ENCODE data around the gene PANK1. TPM values are rescaled to one million over a fixed set of nuclear protein-coding genes. Genes with fewer than 3 reads are reported as not detected.

The PANK1 gene
- total RNA-seq, 1 donor from 2014 or later, result 9.1 TPM

GRCh38 chr10:89652806-89653370, 7.8 kb upstream of the PANK1 start:
- no peak for DNase-seq (ENCODE audit: extremely low read depth, low read depth, low spot score)

- no peak for DNase-seq (ENCODE audit: extremely low read depth, low read depth, low spot score)
These were observed 7.0 kb upstream of the PANK1 start for GRCh38 chr10:89651916-89652573.

GRCh38 chr10:89651205-89651915, 6.3 kb upstream of the PANK1 start:
- DNase-seq (ENCODE audit: extremely low read depth, low read depth, low spot score), result no peak

- no peak for DNase-seq (ENCODE audit: extremely low read depth, low read depth, low spot score)
These were observed 4.0 kb upstream of the PANK1 start for GRCh38 chr10:89649051-89649450.

- no peak for DNase-seq (ENCODE audit: extremely low read depth, low read depth, low spot score)
These were observed 3.0 kb upstream of the PANK1 start for GRCh38 chr10:89648074-89648473.

GRCh38 chr10:89646889-89647657, 2.0 kb upstream of the PANK1 start:
- no peak for DNase-seq (ENCODE audit: extremely low read depth, low read depth, low spot score)

GRCh38 chr10:89645742-89646172, 715 bp upstream of the PANK1 start:
- DNase-seq (ENCODE audit: extremely low read depth, low read depth, low spot score), result no peak

GRCh38 chr10:89644691-89644966, 413 bp downstream of the PANK1 start:
- no peak for DNase-seq (ENCODE audit: extremely low read depth, low read depth, low spot score)

GRCh38 chr10:89643812-89644690, 991 bp downstream of the PANK1 start:
- DNase-seq (ENCODE audit: extremely low read depth, low read depth, low spot score), result peak; percentile 77

- DNase-seq (ENCODE audit: extremely low read depth, low read depth, low spot score), result no peak
These were observed 1.6 kb downstream of the PANK1 start for GRCh38 chr10:89643431-89643811.

- DNase-seq (ENCODE audit: extremely low read depth, low read depth, low spot score), result no peak
These were observed 2.8 kb downstream of the PANK1 start for GRCh38 chr10:89642193-89642592.

- DNase-seq (ENCODE audit: extremely low read depth, low read depth, low spot score), result no peak
These were observed 4.8 kb downstream of the PANK1 start for GRCh38 chr10:89640241-89640640.

- DNase-seq (ENCODE audit: extremely low read depth, low read depth, low spot score), result no peak
These were observed 5.7 kb downstream of the PANK1 start for GRCh38 chr10:89639326-89639725.

- no peak for DNase-seq (ENCODE audit: extremely low read depth, low read depth, low spot score)
These were observed 7.9 kb downstream of the PANK1 start for GRCh38 chr10:89637113-89637512.

- DNase-seq (ENCODE audit: extremely low read depth, low read depth, low spot score), result no peak
These were observed 10.4 kb downstream of the PANK1 start for GRCh38 chr10:89634637-89635036.

GRCh38 chr10:89633484-89633883, 11.6 kb downstream of the PANK1 start:
- DNase-seq (ENCODE audit: extremely low read depth, low read depth, low spot score), result no peak

GRCh38 chr10:89632824-89633223, 12.2 kb downstream of the PANK1 start:
- DNase-seq (ENCODE audit: extremely low read depth, low read depth, low spot score), result no peak

GRCh38 chr10:89627830-89628229, 17.2 kb downstream of the PANK1 start:
- DNase-seq (ENCODE audit: extremely low read depth, low read depth, low spot score), result no peak

- DNase-seq (ENCODE audit: extremely low read depth, low read depth, low spot score), result no peak
These were observed 19.8 kb downstream of the PANK1 start for GRCh38 chr10:89625041-89625765.

GRCh38 chr10:89624020-89624419, 21.0 kb downstream of the PANK1 start:
- DNase-seq (ENCODE audit: extremely low read depth, low read depth, low spot score), result no peak
